GM21786 (cell line): Measurements from ENCODE around the gene ZDHHC7.
A peak's percentile ranks its signal among the peaks of the same experiment; 100 is the strongest.

Experiments
- ATAC-seq: cut with Tn5 transposase; IDR thresholded peaks from one replicate; pipeline ENCODE4 v1.9.1; 2021; ENCODE audit not compliant: unreplicated experiment

The ZDHHC7 gene

DNA sequence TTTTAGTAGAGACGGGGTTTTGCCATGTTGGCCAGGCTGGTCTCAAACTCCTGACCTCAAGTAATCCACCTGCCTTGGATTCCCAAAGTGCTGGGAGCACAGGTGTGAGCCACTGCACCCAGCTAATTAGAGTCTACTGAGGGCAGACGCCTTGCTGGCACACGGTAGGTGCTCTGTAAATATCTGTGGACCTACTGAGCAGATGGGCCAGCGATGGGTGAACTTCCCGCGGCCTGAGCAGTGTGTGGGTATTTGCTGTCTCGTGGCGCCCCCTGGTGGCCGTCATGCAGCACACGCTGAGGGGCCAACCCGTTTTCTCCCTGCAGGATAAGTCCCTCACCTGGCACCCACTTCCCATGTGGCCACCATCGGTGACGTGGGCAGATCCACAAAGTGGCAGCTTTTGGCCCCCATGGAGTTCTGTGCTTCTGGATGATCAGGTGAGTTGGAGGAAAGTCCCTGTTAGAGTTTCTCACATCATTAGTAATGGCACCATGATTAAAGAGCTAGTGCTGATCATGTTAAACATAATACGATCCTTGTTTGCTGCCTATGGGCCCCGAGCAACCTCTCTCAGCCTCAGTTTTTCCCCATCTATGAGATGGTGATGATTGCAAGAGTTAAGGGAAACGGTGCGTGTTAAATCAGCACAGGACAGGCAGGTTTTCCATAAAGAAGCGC, 40.7 kb downstream of the ZDHHC7 start:
- ATAC-seq = peak; percentile 69

DNA sequence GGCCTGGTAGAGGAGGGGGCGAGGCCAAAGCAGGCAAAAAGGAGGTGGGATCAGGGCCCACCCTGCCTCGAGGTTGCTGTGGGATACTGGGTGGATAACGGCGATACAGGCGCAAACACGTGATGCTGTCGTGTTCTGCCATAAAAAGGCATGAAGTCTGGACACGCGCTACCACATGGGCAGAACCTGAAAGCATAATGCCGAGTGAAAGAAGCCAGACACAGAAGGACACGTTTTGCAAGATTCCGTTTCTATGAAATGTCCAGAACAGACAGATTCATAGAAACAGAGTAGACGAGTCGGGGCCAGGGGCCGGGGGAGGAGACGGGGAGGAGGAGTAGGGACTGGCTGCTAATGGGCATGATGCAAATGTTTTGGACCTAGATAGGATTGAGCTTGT, 43.5 kb downstream of the ZDHHC7 start:
- no peak for ATAC-seq

DNA sequence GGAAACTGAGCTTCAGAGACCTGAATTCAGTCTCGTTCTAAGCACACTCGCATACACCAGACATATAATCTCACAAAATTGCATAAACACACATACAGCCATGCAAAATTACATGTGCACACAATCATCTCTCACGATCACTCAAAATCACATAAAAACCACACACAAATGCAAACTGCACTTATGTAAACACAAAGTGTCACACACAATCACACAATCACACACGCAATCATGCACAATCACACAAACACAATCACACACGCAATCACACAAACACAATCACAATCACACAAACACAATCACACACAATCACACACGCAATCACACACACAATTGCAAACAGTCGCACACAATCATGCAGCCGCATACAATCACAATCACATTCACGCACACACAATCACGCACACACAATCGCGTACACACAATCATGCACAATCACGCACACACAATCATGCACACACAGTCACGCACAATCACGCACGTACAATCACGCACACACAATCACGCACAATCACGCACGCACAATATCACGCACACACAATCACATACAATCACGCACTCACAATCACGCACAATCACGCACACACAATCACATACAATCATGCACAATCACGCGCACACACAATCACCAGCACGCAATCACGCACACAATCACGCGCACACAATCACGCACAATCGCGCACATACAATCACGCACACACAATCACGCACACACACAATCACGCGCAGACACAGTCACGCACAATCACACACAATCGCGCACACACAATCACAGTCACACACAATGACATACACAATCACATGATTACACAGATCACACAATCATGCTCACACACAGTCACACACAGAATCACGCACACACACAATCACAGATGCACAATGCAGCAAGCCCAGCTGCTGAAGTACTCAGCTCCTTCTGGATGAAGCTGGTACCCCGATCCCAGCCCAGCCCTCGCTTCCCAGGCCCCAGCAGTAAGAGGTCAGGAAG, 45.6 kb downstream of the ZDHHC7 start:
- ATAC-seq = no peak

DNA sequence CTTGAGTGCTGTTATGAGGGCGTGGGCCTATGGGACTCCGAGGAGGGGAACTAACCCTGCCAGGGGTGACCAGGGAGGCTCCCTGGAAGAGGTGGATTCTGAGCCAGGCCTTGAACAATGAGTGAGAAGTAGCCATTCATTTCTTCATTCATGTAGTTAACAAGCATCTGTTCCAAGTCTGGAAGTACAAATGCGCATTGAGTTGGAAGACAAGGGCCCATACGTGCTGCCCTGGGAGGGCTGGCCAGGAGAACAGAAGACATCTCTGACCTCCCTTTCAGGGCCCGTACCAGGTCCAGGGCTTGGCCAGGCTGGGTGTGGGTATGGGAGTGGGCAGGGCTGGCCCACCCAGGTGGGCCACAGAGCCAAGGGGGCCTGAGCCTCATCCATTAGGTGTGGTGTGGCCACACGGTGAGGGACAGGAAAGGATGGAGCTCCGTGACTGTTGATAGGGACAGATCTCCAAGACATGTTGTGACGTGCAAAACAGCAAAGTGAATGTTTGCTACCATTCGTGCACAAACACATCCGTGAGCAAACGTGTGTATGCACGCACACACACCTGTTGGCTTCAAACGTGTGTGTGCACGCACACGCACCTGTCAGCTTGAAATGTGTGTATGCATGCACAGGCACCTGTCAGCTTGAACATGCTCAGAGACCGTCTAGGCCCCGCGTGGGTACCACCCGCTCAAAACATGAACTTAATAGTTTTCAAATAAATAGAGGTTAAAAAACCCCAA, 46.8 kb downstream of the ZDHHC7 start:
- no peak for ATAC-seq

DNA sequence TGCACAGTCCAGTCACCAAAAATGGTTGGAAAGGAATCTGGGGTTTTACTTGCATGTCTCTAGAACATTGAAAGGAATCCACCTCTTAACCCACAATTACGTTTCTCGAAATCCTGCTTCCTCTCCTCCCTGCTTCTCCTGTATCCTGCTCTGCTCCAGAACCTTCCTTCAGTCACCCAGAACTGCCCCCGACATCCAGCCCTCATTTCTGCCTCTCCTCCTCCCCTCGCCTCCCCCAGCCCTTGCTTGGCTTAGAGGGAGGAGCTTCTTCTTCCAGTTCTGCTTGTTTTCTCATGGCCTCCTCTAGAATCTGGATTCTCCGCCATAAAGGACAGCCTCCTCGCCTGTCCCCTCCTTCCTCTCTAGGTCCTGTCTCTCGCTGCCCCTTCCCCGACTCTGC, 48.3 kb downstream of the ZDHHC7 start:
- no peak for ATAC-seq

DNA sequence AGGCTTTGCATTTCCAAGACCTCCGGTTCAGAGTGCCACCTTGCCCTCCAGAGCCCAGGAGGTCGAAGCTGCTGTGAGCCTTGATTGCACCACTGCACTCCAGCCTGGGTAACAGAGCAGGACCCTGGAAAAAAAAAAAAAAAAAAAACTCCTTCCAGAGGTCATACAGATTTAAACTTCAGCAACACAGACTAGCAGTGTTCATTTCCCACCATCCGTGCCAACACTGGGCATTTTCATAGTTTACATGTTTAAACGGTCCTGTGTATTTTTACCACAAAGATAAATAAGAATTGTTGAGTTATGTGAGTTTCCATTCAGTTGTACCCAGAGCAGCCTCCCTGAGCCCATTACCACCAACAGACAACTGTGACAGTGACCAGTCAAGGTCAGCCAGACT, 50.4 kb downstream of the ZDHHC7 start:
- ATAC-seq = no peak

DNA sequence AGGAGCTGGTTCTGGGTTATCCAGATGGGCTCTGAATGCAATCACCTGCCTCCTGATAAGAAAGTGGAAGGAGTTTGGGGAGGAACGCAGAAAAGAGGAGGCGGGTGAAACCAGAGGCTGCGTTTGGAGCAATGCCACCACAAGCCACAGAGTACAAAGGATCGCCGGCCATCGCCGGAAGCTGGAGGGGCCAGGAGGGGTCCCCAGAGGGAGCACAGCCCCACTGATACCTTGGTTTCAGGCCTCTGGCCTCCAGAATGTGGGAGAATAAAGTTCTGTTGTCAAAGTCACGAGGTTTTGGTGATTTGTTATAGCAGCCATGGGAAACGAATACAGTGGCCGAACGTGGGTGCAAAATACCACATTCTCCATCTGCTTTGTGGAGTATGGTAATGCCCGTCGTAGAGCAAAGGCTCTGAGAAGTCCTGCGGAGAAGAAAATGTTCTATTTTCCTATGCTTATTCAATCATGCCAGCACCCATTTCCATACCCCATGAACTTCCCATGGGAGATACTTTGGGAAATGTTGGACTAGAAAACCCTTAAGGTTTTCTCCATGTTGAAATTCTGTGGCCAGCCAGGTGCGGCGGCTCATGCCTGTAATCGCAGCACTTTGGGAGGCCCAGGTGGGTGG, 51.4 kb downstream of the ZDHHC7 start:
- ATAC-seq = no peak

DNA sequence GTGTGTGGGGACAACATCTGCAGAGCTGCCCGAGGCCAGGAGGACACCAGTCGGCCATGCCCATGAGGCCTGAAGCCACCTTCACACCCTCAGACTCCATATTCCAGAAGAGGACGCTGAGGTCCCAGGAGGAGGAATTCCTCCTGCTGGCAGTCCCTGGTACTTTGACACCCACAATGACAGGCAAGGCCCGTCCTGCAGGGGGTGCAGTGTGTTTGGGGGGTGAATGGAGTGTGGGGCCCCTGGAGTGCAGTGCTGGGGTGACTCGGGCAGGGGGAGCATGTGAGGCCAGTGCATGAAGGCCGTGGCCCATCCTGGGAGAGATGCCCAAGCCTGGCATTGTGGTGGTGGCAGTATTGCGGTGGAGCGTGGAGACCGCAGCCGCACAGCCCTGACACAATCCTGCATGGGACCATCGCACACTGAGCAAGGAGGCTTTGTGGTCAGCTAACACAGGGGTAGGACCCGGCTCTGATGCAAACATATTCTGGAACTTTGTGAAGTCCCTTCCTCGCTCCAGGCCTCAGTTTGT, 52.2 kb downstream of the ZDHHC7 start:
- ATAC-seq = no peak

DNA sequence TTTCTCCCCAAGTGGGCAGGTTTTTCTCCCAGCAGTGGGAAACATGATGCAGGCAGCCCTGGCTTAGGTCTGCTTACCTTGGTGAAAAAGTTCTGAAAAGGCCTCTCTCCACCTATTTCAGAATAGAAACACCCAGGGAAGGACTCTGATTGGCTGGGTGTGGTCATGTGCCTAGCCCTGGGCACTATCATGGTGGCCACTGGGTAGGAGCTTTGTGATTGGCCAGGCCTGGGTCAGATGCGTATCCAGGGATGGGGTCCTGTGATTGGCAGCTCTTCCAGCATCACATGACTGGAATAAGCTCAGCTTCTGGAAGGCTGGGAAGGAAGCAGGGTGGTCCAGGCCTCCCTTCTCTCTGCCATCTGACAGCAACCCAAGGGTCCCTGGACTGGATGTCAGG, 53.5 kb downstream of the ZDHHC7 start:
- no peak for ATAC-seq

DNA sequence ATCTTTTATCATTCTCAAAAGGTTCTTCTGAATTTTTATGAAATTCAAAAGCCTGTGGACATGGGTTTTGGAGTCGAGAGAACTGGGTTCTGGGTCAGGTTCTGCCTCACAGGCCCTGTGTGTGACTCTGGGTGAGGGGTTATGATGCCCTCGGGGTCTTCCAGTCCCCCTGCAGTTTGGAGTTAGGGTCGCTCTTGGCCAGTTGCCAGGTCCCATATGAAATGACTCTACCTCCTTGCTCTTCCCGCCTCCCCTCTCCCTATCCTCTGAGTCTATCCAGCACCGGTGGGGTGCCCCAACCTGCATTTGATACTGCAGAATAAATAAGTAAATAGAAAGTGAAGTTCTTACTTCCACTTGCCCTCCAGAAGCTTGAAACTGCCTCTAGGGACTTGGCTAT, 54.1 kb downstream of the ZDHHC7 start:
- no peak for ATAC-seq

DNA sequence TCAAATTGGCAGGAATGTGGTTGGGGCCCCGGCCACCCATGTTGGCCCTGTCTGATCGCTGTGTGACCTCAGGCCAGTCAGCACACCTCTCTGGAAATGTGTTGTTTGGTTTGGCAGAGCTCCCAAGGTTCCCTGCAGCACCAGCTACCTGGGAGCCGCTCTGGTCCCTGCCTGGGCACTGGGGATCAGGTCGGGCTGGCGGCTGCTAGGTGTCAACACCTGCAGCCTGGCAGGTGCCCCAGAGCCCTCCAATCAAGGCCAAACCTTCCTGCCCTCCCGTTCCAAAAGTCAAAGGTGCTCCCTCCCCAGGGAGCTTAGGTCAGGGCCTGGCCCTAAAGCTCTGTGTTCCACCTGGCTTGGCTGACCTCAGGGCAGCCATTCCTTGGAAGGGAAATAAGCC, 55.9 kb downstream of the ZDHHC7 start:
- ATAC-seq = no peak

DNA sequence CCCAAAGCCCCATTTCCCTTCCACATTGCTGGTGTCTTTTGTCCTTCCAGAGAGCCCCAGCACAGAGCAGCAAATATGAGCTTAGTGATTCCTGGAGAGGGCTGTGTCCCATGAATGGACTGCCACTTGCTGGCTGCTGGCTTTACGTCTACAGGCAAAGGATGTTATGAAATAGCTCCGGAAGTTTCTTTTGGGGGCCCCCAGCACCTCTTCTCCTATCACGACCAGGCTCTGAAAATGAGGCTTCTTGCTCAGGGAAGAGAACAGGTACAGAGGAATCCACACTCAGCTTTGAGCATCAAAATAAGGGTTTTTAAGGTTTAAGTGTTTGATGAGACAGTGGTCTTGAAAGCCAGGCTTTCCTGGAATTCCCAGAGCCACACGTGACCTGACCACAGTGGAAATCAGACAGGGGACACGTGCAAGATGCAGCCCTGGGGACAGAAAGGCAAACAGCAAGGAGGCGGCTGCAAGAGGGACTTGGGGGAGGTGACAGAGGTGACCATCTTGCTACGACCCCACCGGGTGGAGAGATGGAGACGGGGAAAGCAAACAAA, 58.1 kb downstream of the ZDHHC7 start:
- ATAC-seq = no peak

DNA sequence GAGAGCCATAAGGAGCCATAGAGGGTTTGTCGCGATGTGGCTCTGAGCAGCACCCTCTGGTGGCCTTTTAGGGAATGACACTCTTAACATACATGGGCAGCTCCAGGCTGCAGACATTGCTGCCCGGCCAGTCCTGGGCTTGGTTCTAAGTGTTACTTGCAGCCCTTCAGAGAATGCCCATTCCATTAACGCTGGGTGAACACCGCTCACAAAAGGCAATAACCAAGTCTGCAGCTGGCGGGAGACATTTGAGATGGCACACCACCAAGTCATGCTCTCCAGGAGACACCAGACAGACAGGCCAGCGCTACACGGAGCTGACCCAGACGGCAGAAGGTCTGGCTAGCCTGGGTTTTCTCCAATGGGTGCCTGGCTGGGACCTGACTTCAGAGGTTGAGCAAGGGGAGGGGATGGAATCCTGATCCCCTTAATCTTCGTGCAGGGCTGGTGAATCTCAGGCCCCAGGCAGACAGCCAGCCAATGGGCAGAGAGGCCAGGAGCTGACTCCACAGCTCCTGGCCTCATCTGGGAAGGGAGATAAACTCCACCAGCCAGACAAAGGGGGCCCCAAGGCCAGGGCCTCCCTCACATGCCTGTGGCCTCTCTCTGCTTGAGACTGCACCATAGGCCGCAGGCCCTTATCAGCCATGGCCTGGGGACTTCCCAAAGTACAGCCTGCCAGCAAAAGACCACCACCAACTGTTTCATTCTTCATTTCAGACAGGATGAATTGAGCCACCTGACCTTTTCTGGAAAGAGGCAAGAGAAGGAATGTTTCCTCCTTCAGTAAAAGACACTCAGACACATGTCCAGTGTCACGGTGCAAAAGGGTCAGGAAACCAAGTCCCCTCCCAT, 58.8 kb downstream of the ZDHHC7 start:
- peak; percentile 74 for ATAC-seq

DNA sequence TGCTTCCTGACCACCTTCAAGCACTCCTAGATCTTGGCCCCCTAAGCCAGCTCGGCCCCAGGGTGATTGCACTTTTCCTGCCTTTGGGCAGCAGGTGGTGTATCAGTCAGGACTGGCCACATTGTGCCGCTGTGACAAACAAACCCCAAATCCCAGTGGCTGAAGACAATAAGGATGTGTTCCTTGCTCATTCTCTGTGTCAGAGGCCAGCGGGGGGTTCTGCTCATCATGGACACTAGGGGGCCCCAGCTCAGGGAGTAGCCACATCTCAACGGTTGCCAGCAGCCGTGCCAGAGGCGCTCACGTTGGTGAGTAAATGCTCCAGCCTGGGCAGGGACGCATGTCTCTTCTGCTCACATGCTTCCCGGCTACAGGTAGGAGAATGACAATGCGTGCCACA, 60.4 kb downstream of the ZDHHC7 start:
- ATAC-seq = no peak

DNA sequence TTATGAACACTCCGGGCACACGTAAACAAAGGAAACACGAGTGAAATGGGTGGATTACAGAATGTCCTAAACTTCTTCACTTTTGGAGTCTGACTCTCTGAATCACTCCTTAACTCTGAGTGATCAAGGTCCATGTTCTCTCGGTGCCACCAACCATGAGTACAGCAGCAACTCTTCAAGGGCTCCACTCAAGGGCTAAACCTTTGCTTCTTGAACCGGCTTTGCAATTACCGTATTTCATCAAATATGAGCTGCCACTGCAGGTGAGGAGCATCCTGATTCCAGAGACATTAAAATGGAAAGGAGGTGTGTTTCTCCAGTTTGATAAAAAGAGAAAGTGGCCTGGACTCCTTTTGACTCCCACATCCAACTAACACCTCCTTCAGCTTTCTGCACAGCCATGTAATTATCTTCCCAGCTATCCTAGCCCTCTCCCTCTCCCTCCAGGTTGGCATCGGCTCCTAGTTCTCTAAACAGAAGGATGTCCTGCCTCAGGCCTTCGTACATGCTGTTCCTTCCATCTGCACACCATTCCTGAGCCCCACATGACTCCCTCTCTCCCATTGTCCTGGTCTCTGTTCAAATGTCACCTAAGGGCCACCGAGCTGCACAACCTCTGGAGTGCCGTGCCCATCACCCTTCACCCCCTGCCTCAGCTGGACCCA, 61.4 kb downstream of the ZDHHC7 start:
- ATAC-seq = no peak

DNA sequence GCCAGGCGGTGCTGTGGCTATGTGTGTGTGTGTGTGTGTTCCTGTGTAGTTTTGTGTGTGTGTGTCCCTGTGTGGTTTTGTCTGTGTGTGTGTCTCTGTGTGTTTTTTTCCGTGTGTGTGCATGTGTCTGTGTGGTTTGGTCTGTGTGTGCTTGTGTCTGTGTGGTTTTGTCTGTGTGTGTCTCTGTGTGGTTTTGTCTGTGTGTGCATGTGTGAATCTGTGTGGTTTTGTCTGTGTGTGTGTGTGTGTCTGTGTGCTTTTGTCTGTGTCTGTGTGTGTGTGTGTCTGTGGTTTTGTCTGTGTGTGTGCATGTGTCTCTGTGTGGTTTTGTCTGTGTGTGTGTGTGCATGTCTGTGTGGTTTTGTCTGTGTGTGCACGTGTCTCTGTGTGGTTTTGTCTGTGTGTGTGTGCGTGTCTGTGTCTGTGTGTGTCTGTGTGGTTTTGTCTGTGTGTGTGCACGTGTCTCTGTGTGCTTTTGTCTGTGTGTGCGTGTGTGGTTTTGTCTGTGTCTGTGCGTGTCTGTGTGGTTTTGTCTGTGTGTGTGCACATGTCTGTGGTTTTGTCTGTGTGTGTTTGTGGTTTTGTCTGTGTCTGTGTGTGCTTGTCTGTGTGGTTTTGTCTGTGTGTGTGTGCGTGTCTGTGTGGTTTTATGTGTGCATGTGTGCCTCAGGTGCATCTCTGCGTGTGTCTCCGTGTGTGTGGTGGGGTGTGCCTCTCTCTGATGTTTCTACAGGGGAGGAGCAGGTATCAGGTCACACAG, 62.3 kb downstream of the ZDHHC7 start:
- ATAC-seq = no peak

DNA sequence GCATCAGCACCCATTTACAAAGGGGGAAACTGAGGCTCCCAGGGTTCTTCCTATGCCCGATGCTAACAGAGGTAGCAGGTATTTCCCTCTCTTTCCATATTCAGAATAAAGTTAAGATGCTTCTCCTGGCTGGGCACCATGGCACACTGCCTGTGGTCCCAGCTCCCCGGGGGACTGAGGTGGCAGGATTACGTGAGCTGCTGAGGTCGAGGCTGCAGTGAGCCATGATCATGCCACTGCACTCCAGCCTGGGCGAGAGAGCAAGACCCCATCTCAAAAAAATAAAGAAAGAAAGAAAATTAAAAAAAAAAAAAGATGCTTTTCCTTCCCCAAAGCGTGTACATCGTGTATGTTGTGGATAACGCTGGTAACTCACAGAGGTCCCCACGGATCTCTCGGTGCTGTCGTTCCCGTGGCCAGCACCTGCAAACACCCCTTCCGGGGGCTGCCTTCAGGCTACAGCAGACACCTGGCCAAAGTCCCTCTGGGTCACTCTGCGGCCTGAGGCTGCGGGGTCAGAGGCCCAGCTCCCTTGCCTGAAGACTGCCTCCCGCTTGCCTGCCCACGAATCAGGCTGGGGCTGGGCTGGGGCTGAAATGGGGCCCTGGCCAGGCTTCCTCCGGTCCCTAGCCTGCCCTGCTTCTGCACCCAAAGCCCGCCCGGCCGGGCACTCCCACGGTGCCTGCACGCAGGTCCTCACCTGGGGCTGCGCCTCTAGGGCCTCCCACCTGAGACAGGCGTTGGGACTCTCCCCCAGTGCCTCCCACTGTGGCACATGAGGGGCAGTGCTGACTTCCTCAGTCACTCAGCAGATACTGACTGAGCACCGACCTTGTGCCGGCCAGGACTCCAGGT, 63.1 kb downstream of the ZDHHC7 start:
- ATAC-seq = no peak
